ENCODE data around the gene CDA. TPM values are rescaled to one million over a fixed set of nuclear protein-coding genes. Genes with fewer than 3 reads are reported as not detected.

The CDA gene
- total and polyA plus RNA-seq, 7 donors: 1.0 to 2.5 (median 1.7) TPM

DNA sequence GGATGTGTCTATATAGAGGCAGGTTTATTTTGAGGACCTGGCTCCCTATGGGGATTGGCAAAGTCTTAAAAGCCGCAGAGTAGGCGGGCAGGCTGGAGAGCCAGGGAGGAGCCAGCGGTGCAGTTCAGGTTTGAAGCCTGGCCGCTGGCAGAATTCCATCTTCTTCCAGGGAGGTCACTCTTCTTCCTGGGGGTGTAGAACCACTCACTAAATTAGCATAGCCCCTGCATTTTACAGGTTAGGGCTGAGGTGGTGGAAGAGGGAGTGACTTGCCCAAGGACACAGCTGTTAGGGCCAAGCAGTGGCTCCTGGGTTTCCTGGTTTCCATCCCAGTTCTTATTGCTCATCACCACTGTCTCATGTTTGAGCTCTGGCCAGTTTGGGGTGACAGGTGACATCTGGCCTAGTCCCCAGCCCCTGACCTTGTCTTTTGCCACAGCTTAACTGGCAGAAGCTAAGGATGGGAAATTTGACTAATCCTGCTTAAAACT is 45.7 kb downstream of the CDA start:
- WGBS, 3 donors: 3 to 6% (median 4%) methylated on average over 4 of the region's 4 CpGs
- intact Hi-C loops (cut with DNase I): loop anchor here (5.0 kb wide), 2 partner anchors 57 to 112 kb away; no protein-coding TSS in a partner anchor
- H3K9me3 ChIP-seq: no peaks in the 10 kb centered on the region
- H3K4me1 ChIP-seq: peaks cover 19% of the 10 kb centered on the region
- ATAC-seq (peak; percentile 82 to 87 (median 86)), DNase-seq (peak; percentile 48 to 81)
- TF ChIP-seq, protein P1, sequence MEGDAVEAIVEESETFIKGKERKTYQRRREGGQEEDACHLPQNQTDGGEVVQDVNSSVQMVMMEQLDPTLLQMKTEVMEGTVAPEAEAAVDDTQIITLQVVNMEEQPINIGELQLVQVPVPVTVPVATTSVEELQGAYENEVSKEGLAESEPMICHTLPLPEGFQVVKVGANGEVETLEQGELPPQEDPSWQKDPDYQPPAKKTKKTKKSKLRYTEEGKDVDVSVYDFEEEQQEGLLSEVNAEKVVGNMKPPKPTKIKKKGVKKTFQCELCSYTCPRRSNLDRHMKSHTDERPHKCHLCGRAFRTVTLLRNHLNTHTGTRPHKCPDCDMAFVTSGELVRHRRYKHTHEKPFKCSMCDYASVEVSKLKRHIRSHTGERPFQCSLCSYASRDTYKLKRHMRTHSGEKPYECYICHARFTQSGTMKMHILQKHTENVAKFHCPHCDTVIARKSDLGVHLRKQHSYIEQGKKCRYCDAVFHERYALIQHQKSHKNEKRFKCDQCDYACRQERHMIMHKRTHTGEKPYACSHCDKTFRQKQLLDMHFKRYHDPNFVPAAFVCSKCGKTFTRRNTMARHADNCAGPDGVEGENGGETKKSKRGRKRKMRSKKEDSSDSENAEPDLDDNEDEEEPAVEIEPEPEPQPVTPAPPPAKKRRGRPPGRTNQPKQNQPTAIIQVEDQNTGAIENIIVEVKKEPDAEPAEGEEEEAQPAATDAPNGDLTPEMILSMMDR (IDR thresholded peaks at IDR 0.05): no peak
- peak overlapping the region; percentile 96 for H3K27ac ChIP-seq
- no peaks in the 10 kb centered on the region for H3K27me3 ChIP-seq (ENCODE audit: insufficient read depth in 3 of 3, low read length in 2 of 3)
- H3K36me3 ChIP-seq (ENCODE audit: insufficient read depth in 1 of 2, low read depth in 1 of 2): peaks cover 0 to 27% of the 10 kb centered on the region in 2 donors
- H3K4me3 ChIP-seq: peak overlapping the region; percentile 88

DNA sequence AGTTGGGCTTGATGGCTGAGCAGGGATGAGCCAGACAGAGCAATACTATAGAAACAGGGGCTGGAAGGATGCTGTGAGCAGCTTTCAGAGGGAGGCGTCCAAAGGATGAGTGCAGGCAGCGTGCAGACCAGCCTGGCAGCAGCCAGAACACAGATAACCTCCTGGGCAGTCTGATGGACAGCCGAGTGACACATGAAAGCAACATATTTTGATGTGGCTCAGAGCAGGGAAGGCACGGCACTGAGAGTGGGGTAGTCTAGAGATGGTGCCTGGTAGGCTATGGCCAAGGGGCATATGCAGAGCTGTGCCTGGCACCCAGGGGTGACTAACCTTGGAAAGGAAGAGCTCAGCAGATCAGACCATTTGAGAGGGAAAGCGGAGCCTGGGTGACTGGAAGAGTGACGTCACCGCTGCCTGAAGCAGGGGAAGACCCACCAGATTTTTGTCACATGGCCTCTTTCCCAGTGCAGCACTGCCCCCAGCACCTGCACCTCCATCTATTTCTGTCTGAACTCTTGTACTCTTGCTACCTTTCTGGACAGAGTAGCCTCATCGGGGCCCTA is 48.0 kb downstream of the CDA start:
- intact Hi-C loops (cut with DNase I): no loop called here
- Histone ChIP-seq H3K36me3 (ENCODE audit: insufficient read depth in 1 of 2, low read depth in 1 of 2) (peaks cover 2 to 49% of the 10 kb centered on the region in 2 donors), H3K27ac (no peak overlapping the region), H3K9me3 (no peaks in the 10 kb centered on the region), H3K4me3 (no peak overlapping the region), H3K4me1 (peaks cover 19% of the 10 kb centered on the region), H3K27me3 (ENCODE audit: insufficient read depth in 3 of 3, low read length in 2 of 3) (no peaks in the 10 kb centered on the region)
- ATAC-seq: no peak
- TF ChIP-seq, protein P1 (IDR thresholded peaks at IDR 0.05): no peak
- no peak for DNase-seq
- WGBS, 3 donors: 78 to 84% (median 83%) methylated on average over 8 of the region's 8 CpGs

DNA sequence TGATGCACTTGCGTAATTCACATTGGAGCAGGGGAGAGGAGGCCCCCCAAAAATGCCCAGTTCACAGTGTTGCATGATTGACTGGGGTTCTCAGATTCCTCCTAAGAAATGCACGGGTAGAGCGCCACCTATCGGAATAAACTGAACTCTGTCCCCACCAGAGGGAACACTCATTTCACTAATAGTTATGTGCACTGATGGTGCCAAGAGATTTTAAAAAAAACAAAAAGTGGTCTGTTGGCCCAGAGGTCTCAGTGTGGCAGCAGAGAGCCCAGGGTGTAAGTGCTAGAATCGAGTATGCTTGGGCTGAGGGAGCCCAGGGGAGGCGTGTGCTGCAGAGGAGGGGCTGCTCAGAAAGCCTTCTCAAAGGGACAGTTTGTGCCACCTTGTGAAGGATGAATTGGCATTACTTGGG is 51.3 kb downstream of the CDA start:
- Histone ChIP-seq H3K36me3 (ENCODE audit: insufficient read depth in 1 of 2, low read depth in 1 of 2) (peaks cover 4 to 82% of the 10 kb centered on the region in 2 donors), H3K27ac (no peak overlapping the region), H3K27me3 (ENCODE audit: insufficient read depth in 3 of 3, low read length in 2 of 3) (no peaks in the 10 kb centered on the region), H3K9me3 (no peaks in the 10 kb centered on the region), H3K4me3 (no peak overlapping the region), H3K4me1 (peaks cover 10% of the 10 kb centered on the region)
- TF ChIP-seq, protein P1 (IDR thresholded peaks at IDR 0.05): peak; percentile 74
- DNase-seq (no peak), ATAC-seq (peak; percentile 50 to 82 (median 64))
- intact Hi-C loops (cut with DNase I): no loop called here
- WGBS, 3 donors: 27 to 38% (median 28%) methylated on average over 6 of the region's 6 CpGs

DNA sequence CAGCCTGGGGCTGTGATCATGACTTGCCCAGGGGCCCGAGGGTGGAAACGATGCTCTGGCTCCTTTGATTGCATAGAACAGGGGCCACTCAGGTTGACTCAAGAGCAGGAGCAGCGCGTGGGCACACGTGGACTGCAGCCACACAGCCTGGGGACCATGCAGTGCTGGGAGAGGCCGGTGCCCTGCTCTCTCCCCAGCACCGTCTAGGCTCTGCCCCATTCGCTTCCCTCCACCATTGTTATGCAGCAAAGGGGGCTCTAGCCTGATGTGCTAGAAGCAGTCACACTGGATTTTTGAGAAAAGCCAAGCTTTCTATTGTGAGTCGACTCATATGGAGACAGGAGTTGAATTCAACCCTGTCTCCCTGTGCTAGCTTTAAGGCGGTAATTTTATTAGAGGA is 53.1 kb downstream of the CDA start:
- no peak overlapping the region for H3K27ac ChIP-seq
- no peak for ATAC-seq
- H3K9me3 ChIP-seq: no peaks in the 10 kb centered on the region
- WGBS, 3 donors: 75 to 81% (median 77%) methylated on average over 10 of the region's 10 CpGs
- peaks cover 4 to 99% of the 10 kb centered on the region in 2 donors for H3K36me3 ChIP-seq (ENCODE audit: insufficient read depth in 1 of 2, low read depth in 1 of 2)
- no peaks in the 10 kb centered on the region for H3K4me1 ChIP-seq
- DNase-seq: no peak
- intact Hi-C loops (cut with DNase I): no loop called here
- TF ChIP-seq, protein P1 (IDR thresholded peaks at IDR 0.05): no peak
- H3K4me3 ChIP-seq: no peak overlapping the region
- no peaks in the 10 kb centered on the region for H3K27me3 ChIP-seq (ENCODE audit: insufficient read depth in 3 of 3, low read length in 2 of 3)

DNA sequence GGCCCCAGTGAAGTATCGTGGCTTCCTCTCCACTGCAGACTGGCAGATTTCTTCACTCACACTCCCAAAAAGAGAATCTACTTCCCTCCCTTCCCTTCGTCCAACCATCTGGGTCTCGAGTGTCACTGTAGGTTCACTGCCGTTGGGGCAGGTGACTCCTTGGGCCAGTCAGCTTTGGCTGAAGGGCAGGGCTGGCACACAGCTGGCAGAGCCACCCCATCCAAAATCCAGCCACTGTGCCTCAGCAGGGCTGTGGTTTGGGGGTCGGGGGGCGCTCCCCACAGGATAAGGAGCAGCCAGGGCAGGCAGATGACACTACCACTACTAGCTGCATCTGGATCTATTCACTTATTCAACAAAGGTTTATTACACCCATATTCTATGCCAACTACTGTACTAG is 54.2 kb downstream of the CDA start:
- ATAC-seq (no peak), DNase-seq (no peak)
- H3K9me3 ChIP-seq: no peaks in the 10 kb centered on the region
- no peak overlapping the region for H3K27ac ChIP-seq
- WGBS, 3 donors: 37 to 64% (median 55%) methylated on average over 6 of the region's 6 CpGs
- TF ChIP-seq, protein P1 (IDR thresholded peaks at IDR 0.05): no peak
- no peak overlapping the region for H3K4me3 ChIP-seq
- no peaks in the 10 kb centered on the region for H3K27me3 ChIP-seq (ENCODE audit: insufficient read depth in 3 of 3, low read length in 2 of 3)
- H3K36me3 ChIP-seq (ENCODE audit: insufficient read depth in 1 of 2, low read depth in 1 of 2): peaks cover 5 to 99% of the 10 kb centered on the region in 2 donors
- no peaks in the 10 kb centered on the region for H3K4me1 ChIP-seq
- intact Hi-C loops (cut with DNase I): no loop called here

All from psoas muscle (tissue), 8 donors.